GM12874 (cell line): ENCODE measurements around the gene SCN4A.

Source experiments
- TF ChIP-seq, protein P1 (sequence below): IDR thresholded peaks from 2 replicates; pipeline ENCODE4 v1.5.1; 2011; ENCODE audit warnings: low read depth, mild to moderate bottlenecking, control low read depth, low read length, moderate library complexity; ENCODE audit not compliant: insufficient read depth

SCN4A gene

GRCh38 chr17:63998050-63998720, 25.5 kb upstream of the SCN4A start, which contains the start of gene PRR29:
Gene PRR29, plus strand, starts transcription at chr17:63998351. Its CDS starts 14 bp downstream, at chr17:63998365.
- TF ChIP-seq, protein P1, sequence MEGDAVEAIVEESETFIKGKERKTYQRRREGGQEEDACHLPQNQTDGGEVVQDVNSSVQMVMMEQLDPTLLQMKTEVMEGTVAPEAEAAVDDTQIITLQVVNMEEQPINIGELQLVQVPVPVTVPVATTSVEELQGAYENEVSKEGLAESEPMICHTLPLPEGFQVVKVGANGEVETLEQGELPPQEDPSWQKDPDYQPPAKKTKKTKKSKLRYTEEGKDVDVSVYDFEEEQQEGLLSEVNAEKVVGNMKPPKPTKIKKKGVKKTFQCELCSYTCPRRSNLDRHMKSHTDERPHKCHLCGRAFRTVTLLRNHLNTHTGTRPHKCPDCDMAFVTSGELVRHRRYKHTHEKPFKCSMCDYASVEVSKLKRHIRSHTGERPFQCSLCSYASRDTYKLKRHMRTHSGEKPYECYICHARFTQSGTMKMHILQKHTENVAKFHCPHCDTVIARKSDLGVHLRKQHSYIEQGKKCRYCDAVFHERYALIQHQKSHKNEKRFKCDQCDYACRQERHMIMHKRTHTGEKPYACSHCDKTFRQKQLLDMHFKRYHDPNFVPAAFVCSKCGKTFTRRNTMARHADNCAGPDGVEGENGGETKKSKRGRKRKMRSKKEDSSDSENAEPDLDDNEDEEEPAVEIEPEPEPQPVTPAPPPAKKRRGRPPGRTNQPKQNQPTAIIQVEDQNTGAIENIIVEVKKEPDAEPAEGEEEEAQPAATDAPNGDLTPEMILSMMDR = no peak

GRCh38 chr17:63997341-63998048, 24.8 kb upstream of the SCN4A start:
- TF ChIP-seq, protein P1 = no peak

GRCh38 chr17:63996430-63997182, 23.9 kb upstream of the SCN4A start:
- TF ChIP-seq, protein P1 = no peak

GRCh38 chr17:63995626-63996025, 22.9 kb upstream of the SCN4A start:
- TF ChIP-seq, protein P1 = no peak

DNA sequence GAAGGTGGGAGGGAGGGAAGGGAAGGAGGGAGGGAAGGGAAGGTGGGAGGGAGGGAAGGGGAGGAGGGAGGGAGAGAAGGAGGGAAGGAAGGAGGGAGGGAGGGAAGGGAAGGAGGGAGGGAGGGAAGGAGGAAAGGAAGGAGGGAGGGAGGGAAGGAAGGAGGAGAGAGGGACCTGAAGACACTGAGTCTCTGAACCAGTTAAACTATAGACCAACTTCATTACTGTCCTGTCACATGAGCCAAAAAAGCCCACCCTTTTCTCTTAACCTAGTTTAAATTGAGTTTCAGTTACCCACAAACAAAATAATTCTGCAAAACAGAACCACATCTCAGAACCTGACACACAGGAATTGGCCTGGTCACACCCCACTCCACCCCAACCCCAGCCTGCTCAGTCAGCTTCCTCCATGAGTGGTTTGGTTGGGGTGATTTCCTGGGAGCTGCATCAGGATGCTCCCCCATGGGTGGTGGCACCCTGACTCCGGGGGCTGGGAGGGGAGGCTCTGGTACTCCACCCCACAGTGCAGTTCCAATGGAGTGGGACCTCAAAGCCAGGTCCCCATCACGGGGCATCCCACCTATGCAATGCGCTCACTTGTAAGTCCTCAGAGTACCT, 20.8 kb upstream of the SCN4A start:
- TF ChIP-seq, protein P1 = no peak

DNA sequence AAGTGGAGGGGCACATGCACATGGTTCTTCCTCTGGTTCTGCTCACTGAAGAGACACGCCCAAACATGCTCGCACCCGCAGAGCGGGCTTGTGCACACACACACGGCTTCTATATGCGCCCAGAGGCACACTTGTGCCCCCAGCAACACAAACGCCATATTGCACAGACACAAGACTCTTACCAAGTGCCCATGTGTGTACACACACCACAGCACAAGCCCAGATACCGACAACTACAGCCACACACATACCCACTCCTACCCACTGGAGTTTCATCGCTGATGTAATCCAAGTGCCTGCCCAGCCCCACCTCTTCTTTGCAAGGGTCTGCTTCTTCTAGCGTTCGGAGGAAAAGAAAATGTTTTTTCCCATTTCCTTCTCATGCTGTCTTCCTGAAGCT, 18.9 kb upstream of the SCN4A start:
- TF ChIP-seq, protein P1 = no peak
